Fibroblast of skin of left biceps (primary cell): Measurements from ENCODE around the gene SOCS6.

Experiments
- DNase-seq, 2 experiments: peaks; one replicate each; pipeline ENCODE4 v3.0.0-alpha.2; 2013; ENCODE audit warnings: low read depth in 2 of 2

The SOCS6 gene

DNA sequence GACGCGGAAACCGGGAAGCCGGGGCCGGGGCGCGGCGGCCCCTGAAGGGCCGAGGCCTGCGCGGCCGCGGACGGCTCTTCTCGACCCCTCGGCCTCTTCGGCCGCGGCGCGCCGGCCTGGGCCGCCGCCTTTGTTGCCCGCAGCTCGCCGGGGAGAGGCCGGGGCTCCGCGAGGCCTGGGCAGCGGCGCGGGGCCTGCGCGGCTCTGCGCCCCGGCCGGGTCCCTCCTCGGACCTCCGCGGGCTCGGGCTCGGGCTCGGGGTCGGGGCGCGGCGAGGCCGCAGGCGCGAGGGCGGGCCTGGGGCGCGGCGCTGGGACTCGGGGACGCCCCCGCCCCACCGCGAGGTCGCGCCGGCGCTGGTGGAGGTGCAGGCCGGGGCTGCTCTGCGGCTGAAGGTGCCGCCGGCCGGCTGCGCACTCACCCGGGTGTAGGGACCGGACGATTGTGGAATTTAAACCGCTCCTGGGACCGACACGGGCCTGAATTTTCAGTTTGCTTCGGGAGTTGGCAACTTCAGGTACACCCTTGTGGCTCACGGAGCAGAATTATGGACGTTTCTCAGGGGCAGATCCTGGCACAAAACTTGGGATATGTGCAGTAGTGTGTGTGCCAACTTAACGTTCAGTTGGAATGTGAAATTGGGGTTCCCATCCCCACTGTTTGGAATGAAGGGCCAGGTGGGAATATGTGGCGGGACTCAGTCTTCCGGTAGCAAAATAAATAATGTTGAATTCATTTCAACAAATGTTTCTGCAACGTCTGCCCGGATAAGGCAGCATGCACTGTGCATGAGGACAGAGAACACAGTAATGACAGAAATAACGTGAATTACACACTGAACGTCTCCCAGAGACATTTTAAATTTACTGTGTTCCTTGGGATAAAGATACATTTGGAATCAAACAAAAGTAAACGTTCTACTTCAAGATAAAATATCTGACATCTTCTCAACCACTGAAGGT lies 787 bp downstream of the SOCS6 start:
- DNase-seq, result no peak

DNA sequence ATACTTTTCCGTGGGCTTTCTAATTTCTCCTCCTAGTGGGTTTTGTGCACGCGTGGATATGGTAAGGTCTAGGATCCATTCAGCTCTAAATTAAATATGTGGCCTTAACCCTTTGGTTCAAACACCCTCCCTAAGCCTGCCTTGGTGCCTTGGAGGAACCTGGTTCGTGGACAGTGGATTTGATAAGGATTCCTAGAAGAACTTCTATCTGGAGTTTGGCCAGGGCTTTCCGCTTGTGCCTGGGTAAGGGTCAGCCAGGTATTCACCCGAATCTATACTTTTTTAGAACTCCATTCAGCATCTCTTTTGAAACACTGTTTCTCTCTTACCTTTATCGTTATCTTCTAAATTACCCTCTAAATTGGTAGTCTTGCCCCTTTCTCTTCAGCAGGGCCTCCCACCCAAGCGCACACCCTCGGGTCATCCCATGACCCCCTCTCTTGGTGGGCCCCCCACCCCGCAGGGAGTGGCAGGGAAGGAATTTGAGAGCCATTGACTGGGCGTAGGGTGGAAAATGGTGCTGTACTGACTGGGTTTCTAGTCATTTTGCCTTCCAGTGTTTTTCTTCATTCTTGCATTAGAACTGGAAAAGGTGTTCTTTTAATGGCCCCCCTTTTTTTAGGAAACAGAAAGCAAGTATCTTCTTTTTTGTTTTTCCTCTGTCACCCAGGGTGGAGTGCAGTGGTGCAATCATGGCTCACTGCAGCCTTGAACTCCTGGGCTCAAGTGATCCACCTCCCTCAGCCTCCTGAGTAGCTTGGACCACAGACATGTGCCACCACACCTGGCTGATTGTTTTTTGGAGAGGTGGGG lies 1.8 kb downstream of the SOCS6 start:
- DNase-seq, result no peak

DNA sequence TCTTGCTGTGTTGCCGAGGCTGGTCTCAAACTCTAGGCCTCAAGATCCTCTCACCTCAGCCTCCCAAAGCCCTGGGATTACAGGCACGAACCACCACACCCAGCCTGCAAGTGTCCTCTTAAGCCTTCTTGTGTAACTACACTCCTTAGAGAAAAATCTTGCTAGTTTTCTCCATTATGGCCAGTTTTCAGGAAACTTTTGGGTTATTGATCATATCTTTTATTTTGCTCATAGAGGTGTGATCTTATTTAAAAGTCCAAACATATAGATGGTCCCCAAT lies 2.4 kb downstream of the SOCS6 start:
- no peak for DNase-seq

DNA sequence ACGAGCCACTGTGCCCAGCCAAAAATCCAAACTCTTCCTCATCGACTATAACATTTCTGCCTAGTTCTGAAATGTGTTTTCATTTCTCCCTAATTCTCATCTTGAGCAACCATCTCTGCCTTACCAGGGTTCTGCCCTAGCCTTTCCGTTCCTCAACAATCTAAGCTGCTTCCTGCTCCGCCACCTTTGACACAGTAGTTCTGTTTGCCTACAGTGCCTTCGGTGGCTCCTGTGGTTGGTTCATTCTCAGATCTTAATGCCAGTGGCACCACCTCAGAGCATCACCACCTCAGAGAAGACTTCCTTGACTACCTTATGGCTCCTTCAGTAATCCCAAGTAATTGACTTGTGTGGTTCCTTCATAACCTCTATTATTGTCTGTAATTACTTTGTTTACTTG lies 3.8 kb downstream of the SOCS6 start:
- no peak for DNase-seq

DNA sequence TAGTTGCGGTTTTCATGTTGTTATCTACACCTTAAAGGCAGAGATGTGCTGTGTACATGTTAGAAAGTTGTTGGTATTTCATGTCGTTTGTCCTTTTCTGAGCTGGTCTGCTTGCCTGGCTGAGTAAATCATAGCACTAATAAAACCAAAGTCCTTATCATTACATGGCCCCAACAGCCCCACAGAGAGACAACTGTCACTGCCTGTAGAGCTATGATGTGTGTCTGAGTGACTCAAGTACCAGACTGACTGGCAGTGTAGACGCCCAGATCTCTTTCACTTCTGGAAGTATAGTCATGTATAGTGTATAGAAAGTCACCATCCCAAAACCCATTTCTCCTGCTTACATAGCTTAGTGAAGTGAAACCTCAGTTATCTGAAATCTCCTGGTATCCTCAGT lies 4.3 kb downstream of the SOCS6 start:
- DNase-seq, result no peak

DNA sequence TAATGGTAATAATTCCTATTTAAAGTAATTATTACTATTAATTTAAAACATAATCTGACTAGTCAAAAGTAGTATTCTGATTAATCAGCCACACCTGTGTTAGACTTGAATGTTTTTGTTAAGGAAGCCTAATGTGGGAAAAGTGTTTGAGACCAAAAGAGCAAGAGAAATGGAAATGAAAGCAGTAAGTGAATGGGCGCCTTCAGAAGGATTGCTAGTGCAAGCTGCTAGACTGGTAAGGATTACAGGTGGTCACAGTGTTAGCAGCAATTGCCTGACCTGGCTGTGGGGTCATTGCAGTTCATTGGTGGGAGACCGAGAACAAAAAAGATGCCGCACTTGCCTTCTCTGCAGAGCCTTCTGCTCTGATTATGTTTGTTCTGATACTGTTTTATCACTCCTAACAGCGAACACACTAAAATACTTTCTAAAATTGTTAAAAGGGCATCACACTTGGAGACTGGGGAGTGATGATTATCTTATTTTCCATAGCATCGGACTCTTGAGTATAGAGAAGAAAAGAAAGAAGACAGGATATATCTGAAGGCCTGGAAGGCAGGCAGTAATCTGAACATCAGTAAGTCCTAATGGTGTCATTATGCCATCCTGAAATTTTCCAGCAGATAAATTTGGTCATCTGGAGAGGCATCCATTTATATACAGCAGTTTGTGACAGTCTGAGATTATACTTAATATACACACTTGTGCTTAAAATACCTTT lies 5.8 kb downstream of the SOCS6 start:
- DNase-seq, result no peak

DNA sequence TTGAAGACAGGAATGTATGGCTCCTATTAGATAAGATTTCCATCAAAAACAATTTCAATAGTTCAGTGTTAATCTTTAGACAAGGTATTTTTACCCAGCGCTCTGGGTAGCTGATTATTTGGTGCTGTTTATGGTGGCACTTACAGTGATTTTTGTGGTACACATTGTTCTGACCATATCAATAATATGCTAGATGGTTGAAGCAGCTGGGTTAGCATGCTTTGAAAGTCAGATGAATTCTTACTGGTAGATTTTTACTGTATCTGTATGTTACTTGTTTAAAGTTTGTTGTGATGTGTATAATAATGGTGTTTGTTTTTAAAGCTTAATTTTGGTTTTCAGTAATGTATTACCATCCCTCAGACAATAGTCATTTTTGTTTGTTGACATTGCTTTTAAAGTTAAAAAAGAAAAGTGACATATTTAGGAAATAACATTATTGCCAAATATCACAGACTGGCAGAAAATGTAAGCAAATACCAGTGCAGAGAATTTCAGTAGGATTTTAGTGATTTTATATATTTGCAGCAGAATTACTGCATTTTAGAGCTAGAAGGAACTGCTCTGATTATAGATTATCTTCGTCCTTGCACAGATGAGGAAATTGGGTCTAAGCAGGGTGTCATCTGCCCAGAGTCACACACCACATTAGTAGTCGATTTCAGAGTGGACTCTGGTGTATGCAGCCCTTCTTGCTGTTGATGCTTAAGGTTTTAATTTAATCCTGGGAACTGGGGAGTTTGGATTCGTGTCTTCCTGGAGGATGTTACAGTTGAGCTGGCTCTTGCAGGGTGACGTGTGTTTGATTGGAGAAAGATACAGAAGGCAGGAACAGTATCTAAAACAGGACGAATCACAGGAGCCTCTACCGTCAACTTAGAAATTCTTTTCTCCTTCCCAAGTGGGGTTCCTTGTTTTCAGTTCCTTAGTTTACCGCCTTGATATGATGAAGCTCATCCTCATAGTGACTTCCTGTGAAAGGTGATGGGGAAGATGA lies 6.6 kb downstream of the SOCS6 start:
- no peak for DNase-seq

DNA sequence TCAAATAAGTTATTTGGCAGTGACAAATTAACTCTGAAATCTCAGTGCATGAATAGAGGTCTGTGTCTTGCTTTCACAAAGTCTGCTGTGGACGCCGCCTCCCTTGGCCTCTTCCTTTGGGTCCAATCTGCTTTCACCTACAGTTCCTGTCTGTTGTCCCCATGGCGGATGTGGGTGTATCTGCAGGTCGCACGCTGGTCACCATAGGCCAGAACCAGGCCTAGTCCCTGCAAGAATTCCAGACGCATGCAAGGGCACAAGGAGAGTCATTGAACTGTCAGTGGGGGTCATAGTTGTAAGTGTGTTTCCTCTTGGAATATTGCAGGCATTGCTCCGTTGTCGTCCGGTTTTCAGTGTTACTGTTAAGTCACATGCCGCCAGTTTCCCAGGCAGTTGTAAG lies 7.4 kb downstream of the SOCS6 start:
- no peak for DNase-seq

DNA sequence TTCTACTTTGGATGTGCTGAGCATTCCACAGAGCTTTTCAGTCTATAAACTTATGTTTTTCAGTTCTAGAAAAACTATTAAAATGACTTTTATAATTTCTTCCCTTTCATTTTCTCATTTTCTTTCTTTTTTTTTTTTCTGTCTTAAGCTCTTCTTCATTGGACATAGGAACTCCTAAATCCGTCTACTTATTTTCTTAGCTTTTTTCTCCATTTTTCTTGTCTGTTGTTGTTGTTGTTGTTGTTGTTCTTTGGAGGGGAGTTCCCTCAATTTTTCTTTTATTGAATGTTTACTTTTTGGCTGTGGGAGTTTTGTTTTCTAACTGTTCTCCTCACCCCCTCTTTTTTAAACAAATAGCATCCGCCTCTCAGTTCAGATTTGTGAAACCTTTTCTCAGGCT lies 7.9 kb downstream of the SOCS6 start:
- no peak for DNase-seq

DNA sequence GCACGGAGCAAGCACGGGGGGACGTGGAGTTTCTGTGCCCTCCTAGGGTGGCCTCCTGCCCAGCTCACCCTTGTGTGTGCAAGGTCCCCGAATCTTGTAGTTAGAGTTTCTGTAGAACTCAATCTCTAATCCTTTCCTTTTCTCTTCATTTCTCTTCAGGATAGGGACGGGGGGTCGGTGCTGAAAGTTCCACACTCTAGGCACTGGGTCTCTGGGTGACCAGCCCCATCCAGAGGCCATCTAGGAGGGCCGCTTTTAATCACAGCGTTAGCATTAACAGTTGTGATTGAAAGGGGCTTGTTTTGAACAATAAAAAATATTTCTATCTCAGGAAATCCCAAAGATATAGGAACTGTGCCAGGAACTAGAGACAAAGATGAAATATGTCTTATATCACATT lies 10.5 kb downstream of the SOCS6 start:
- DNase-seq, result no peak

DNA sequence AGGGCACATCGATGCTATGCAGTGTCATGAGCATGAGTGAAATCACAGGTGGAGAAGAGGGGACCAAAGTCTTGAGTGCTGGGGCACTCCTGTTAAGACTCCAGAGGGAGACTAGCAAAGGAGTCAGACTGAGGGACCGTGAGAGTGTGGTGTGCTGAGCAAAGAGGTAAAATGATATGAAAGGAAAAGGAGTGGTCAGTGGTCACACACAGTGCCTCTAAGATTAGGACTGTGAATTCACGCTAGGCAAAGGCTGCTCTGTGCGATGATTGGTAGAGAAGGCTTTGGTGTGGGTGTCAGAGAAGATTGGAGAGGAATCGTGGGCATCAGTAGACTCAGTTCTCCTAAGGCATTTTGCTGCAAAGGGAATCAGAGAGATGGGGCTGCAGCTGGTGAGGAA lies 12.8 kb downstream of the SOCS6 start:
- no peak for DNase-seq

DNA sequence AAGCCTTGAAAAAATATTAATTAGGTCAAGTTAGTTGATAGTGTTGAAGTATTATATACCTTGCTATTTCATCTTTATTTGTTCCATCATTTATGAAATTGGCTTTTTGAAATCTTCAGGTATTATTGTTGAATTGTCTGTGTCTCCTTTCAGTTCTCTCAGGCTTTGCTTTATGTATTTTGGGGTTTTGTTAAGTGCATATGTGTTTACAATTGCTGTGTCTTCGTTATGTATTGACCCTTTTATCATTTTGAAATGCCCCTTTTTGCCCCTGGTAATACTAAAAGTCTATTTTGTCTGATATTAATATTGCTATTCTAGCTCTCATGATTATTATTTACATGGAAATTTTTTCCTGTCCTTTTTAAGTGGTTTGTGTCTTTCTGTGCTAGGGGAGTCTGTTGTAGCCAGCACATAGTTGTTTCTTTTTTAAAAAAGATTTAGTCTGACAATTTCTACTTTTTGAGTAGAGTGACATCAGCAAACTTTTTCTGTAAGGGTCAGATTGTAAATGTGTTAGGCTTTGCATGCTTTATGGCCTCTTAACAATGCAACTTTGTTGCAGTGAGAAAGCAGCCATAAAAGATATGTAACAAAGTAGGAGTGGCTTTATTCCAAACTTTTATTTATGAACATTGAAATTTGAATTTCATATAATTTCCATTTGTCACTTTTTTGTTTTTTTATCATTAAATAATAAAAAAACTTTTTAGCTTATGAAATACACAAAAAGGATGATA lies 19.9 kb downstream of the SOCS6 start:
- DNase-seq, result no peak

DNA sequence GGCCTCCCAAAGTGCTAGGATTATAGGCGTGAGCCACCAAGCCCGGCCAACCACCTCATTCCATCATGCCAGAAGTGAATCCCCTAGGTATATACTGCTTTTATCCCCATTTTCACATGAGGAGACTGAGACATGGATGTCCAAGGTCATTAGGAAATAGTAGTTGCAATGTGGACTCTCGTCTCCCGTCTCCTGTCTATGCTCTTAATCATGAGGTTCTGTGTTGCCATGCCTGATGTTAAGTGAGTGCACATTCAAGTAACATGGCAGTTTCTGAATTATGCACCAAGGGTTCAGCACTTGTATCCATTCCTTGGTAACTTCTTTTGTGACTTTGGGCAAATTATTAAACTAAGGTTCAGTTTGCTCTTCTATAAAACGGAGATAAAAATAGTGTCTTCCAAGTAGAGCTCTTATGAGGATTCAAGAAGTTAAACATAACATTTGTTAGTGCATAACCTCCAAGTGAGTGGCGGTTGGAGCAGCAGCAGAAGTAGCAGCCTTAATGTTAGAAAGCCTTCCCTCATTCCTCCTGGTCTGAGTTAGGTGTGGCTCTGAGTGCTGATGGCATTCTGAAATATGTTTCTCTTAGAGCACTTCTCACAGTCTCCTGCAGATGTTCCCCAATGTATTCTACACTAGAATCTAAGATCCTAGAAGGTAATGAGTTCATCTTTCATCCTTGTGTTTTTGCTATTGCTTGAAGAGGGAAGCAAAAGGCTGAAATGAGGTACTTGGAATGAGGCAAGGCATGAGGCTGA lies 21.9 kb downstream of the SOCS6 start:
- no peak for DNase-seq

DNA sequence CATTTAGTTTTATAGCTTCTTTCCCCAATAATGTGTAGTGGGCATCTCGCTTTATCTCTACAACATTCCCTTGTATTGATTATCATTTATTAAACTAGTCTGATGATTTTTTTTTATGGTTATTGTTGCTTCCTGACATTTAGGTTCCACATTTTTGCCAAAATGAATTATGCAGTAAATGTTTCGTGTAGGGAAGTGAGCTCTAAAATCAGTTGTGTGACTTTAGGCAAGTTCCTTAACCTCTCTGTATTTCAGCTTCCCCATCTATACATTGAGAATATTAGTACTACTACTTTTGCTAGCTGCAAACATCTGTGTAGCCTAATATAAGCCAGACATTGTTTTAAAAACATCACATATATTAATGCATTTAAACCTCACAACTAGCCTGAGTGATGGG lies 22.9 kb downstream of the SOCS6 start:
- DNase-seq, result no peak

DNA sequence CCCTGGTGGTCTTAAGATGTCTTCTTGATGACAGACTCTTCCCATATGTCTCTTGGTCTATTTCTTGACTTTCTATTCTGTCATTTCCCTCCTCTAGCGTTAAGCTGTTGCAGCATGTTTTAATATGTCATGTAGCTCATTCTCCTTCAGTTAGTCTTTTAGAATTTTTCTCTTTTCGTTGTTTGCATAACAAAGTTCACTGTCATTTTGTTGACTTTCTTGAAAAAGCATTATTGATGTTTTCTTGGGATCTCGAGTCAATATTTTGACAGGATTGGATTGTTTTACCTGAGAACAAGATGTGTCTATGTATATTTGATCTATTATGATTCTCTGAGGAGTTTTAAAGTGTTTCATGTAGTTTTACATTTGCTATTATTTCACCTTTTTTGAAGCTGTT lies 24.8 kb downstream of the SOCS6 start:
- no peak for DNase-seq

DNA sequence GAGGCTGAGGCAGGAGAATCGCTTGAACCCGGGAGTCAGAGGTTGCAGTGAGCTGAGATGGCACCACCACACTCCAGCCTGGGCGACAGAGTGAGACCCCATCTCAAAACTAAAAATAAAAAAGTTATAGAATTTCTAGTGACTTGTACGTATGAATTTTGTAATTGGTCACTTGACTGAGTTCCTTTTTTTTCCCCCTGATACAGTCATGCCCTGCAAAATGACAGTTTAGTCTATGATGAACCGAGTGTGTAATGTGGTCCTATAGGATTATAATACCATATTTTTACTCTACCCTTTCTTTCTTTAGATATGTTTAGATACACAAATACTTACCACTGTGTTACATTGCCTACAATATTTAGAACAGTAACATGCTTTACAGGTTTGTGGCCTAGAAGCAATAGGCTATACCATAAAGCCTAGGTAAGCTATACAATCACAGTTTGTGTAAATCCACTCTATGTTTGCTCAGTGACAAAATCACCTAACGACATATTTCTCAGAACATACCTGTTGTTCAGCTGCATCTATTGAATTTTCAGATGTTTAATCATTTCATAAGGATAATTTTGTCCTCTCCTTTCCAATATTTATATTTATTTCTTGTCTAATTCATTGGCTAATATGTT lies 25.4 kb downstream of the SOCS6 start:
- no peak for DNase-seq

DNA sequence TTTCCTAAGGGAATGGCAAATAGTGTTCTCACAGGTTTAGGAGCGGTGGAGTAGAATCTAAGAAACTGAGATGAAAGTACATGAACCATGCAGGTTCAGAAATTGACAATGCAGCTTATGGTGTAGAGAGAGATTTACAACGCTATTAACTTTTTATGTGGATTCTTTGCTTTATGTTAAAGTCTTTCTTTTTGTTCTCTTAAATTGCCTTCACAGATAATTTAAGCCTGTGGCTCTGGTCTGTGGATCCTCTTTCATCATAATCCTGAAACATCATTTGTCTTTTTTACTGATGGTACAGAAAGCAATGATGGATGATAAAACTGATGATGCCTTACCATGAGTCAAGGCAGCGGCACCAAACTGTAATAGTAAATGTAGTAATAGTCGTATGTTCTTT lies 30.3 kb downstream of the SOCS6 start:
- DNase-seq, result no peak

DNA sequence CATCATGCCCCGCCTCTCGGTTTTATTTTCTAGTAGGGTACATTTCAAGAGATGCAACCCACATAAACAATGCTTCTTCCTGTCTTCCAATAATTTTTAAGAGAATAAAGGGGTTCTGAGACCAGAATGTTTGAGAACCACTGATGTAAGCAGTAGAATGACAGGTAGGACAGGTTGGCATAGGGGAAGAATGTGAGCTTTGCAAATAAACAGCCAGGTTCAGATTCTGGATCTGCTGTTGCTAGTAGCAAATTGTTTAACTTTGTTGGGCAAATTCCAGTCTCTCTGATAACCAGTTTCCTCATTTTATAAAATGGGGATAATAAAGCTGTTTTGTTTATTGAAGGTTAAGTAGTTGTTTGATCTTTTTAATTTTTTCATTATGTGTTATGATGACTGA lies 32.8 kb downstream of the SOCS6 start:
- DNase-seq, result no peak

DNA sequence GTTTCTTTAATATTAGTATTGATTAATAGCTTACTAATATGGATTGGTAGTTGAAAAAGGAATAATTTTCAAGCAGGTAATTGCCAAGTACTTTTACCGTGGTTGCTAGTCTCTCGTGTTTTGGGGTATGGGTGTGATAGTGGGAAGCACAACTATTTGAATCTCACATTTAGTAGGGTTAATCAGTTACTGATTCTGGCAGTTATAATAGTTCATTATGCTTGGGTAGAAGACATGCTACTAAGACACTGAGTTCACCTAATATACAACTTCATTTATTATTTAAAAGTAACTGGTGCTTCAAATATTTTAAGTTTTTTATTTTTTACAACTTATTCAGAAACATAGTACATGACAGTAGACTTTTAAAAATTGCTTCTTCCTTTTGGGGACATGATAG lies 33.5 kb downstream of the SOCS6 start:
- no peak for DNase-seq
